ENCODE measurements around the gene B4GALT3.

B4GALT3 gene

GRCh38 chr1:161177936-161178244 is 583 bp upstream of the B4GALT3 start:
- Histone ChIP-seq H3K18ac (ENCODE audit: low read length) (no peak overlapping the region), H4K91ac (ENCODE audit: low read depth, low read length, poor library complexity) (no peak overlapping the region), H3K4me2 (ENCODE audit: insufficient read depth, low read length, poor library complexity, severe bottlenecking) (peak overlapping the region; percentile 82), H2AFZ (ENCODE audit: low read length) (peak overlapping the region; percentile 95), H4K8ac (ENCODE audit: low read depth, low read length) (no peak overlapping the region), H3K9me3 (replicated peaks in 1 of 2; ENCODE audit: control insufficient read depth in 2 of 2, insufficient read depth in 1 of 2, low read depth in 1 of 2, low read length in 2 of 2) (no peaks in the 10 kb centered on the region), H3K36me3 (replicated peaks in 1 of 2; ENCODE audit: control insufficient read depth in 2 of 2, insufficient read depth in 2 of 2, low read length in 2 of 2) (peaks cover 20 to 30% of the 10 kb centered on the region in 2 donors), H2BK15ac (ENCODE audit: low read length) (no peak overlapping the region), H3K4me3 (ENCODE audit: low read length in 2 of 2) (peak overlapping the region; percentile 76 to 79), H2BK12ac (ENCODE audit: low read length) (no peak overlapping the region), H2BK5ac (ENCODE audit: low read length) (no peak overlapping the region), H3K4me1 (ENCODE audit: control insufficient read depth in 2 of 2, insufficient read depth in 1 of 2, low read depth in 1 of 2, low read length in 2 of 2) (peaks cover 6 to 10% of the 10 kb centered on the region in 2 donors), H3K79me1 (ENCODE audit: low read depth, low read length) (peaks cover 6% of the 10 kb centered on the region), H3K4ac (ENCODE audit: low read length) (no peak overlapping the region), H3K27ac (replicated peaks; ENCODE audit: low read length) (no peak overlapping the region), H2AK5ac (ENCODE audit: low read depth, low read length) (no peak overlapping the region), H3K27me3 (ENCODE audit: control insufficient read depth in 3 of 3, insufficient read depth in 3 of 3, low read depth in 1 of 3, low read length in 3 of 3) (no peaks in the 10 kb centered on the region), H2BK120ac (ENCODE audit: low read depth, low read length) (no peak overlapping the region), H3K14ac (ENCODE audit: low read length) (no peak overlapping the region), H3K23ac (ENCODE audit: low read depth, low read length, poor library complexity) (no peak overlapping the region), H3K9ac (ENCODE audit: low read depth, low read length, poor library complexity) (no peak overlapping the region)
- DNase-seq (ENCODE audit: low spot score): no peak
- WGBS, 2 donors (ENCODE audit: extremely low coverage in 2 of 2, insufficient read length in 2 of 2, insufficient replicate concordance in 1 of 2): no CpG with 5 or more reads among the region's 9 CpGs

GRCh38 chr1:161176468-161177111 is 717 bp downstream of the B4GALT3 start:
- Histone ChIP-seq H2BK5ac (ENCODE audit: low read length) (peak overlapping the region; percentile 84), H2AK5ac (ENCODE audit: low read depth, low read length) (peak overlapping the region; percentile 43), H3K4me3 (ENCODE audit: low read length in 2 of 2) (peak overlapping the region; percentile 79 to 84), H2BK120ac (ENCODE audit: low read depth, low read length) (no peak overlapping the region), H3K36me3 (replicated peaks in 1 of 2; ENCODE audit: control insufficient read depth in 2 of 2, insufficient read depth in 2 of 2, low read length in 2 of 2) (peaks cover 27 to 43% of the 10 kb centered on the region in 2 donors), H3K27ac (replicated peaks; ENCODE audit: low read length) (no peak overlapping the region), H3K9ac (ENCODE audit: low read depth, low read length, poor library complexity) (peak overlapping the region; percentile 95), H2BK12ac (ENCODE audit: low read length) (no peak overlapping the region), H4K8ac (ENCODE audit: low read depth, low read length) (no peak overlapping the region), H3K14ac (ENCODE audit: low read length) (no peak overlapping the region), H3K79me1 (ENCODE audit: low read depth, low read length) (peaks cover 6% of the 10 kb centered on the region), H2BK15ac (ENCODE audit: low read length) (no peak overlapping the region), H3K4ac (ENCODE audit: low read length) (no peak overlapping the region), H3K27me3 (ENCODE audit: control insufficient read depth in 3 of 3, insufficient read depth in 3 of 3, low read depth in 1 of 3, low read length in 3 of 3) (no peaks in the 10 kb centered on the region), H3K4me1 (ENCODE audit: control insufficient read depth in 2 of 2, insufficient read depth in 1 of 2, low read depth in 1 of 2, low read length in 2 of 2) (peaks cover 6 to 10% of the 10 kb centered on the region in 2 donors), H3K23ac (ENCODE audit: low read depth, low read length, poor library complexity) (peak overlapping the region; percentile 76), H4K91ac (ENCODE audit: low read depth, low read length, poor library complexity) (no peak overlapping the region), H2AFZ (ENCODE audit: low read length) (peak overlapping the region; percentile 95), H3K9me3 (replicated peaks in 1 of 2; ENCODE audit: control insufficient read depth in 2 of 2, insufficient read depth in 1 of 2, low read depth in 1 of 2, low read length in 2 of 2) (no peaks in the 10 kb centered on the region), H3K18ac (ENCODE audit: low read length) (peak overlapping the region; percentile 92), H3K4me2 (ENCODE audit: insufficient read depth, low read length, poor library complexity, severe bottlenecking) (peak overlapping the region; percentile 90)
- WGBS, 2 donors (ENCODE audit: extremely low coverage in 2 of 2, insufficient read length in 2 of 2, insufficient replicate concordance in 1 of 2): no CpG with 5 or more reads among the region's 17 CpGs
- DNase-seq (ENCODE audit: low spot score): no peak

GRCh38 chr1:161175771-161176453 is 1.4 kb downstream of the B4GALT3 start:
- Histone ChIP-seq H3K27me3 (ENCODE audit: control insufficient read depth in 3 of 3, insufficient read depth in 3 of 3, low read depth in 1 of 3, low read length in 3 of 3) (no peaks in the 10 kb centered on the region), H3K4ac (ENCODE audit: low read length) (no peak overlapping the region), H3K27ac (replicated peaks; ENCODE audit: low read length) (no peak overlapping the region), H2BK120ac (ENCODE audit: low read depth, low read length) (no peak overlapping the region), H4K91ac (ENCODE audit: low read depth, low read length, poor library complexity) (no peak overlapping the region), H3K14ac (ENCODE audit: low read length) (no peak overlapping the region), H2AFZ (ENCODE audit: low read length) (no peak overlapping the region), H2BK12ac (ENCODE audit: low read length) (no peak overlapping the region), H3K9me3 (replicated peaks in 1 of 2; ENCODE audit: control insufficient read depth in 2 of 2, insufficient read depth in 1 of 2, low read depth in 1 of 2, low read length in 2 of 2) (no peaks in the 10 kb centered on the region), H3K4me2 (ENCODE audit: insufficient read depth, low read length, poor library complexity, severe bottlenecking) (no peak overlapping the region), H4K8ac (ENCODE audit: low read depth, low read length) (no peak overlapping the region), H3K9ac (ENCODE audit: low read depth, low read length, poor library complexity) (no peak overlapping the region), H3K4me3 (ENCODE audit: low read length in 2 of 2) (peak overlapping the region in 1 of 2 donors; percentile 79), H2BK5ac (ENCODE audit: low read length) (no peak overlapping the region), H3K79me1 (ENCODE audit: low read depth, low read length) (peaks cover 6% of the 10 kb centered on the region), H2BK15ac (ENCODE audit: low read length) (no peak overlapping the region), H3K4me1 (ENCODE audit: control insufficient read depth in 2 of 2, insufficient read depth in 1 of 2, low read depth in 1 of 2, low read length in 2 of 2) (peaks cover 6 to 10% of the 10 kb centered on the region in 2 donors), H3K36me3 (replicated peaks in 1 of 2; ENCODE audit: control insufficient read depth in 2 of 2, insufficient read depth in 2 of 2, low read length in 2 of 2) (peaks cover 34 to 50% of the 10 kb centered on the region in 2 donors), H3K23ac (ENCODE audit: low read depth, low read length, poor library complexity) (no peak overlapping the region), H2AK5ac (ENCODE audit: low read depth, low read length) (no peak overlapping the region), H3K18ac (ENCODE audit: low read length) (no peak overlapping the region)
- DNase-seq (ENCODE audit: low spot score): no peak
- WGBS, 2 donors (ENCODE audit: extremely low coverage in 2 of 2, insufficient read length in 2 of 2, insufficient replicate concordance in 1 of 2): 100% methylated on average over 1 of the region's 10 CpGs; no CpG with 5 or more reads in 1 of the 2 donors

GRCh38 chr1:161174911-161175310 is 2.4 kb downstream of the B4GALT3 start:
- no peak overlapping the region for H2BK15ac ChIP-seq (ENCODE audit: low read length)
- no peak overlapping the region for H2AFZ ChIP-seq (ENCODE audit: low read length)
- H3K4ac ChIP-seq (ENCODE audit: low read length): no peak overlapping the region
- H4K91ac ChIP-seq (ENCODE audit: low read depth, low read length, poor library complexity): no peak overlapping the region
- no peak overlapping the region for H3K27ac ChIP-seq (replicated peaks; ENCODE audit: low read length)
- no peak for DNase-seq (ENCODE audit: low spot score)
- no peak overlapping the region for H3K9ac ChIP-seq (ENCODE audit: low read depth, low read length, poor library complexity)
- H3K23ac ChIP-seq (ENCODE audit: low read depth, low read length, poor library complexity): no peak overlapping the region
- H3K4me1 ChIP-seq (ENCODE audit: control insufficient read depth in 2 of 2, insufficient read depth in 1 of 2, low read depth in 1 of 2, low read length in 2 of 2): peaks cover 6 to 10% of the 10 kb centered on the region in 2 donors
- H3K36me3 ChIP-seq (replicated peaks in 1 of 2; ENCODE audit: control insufficient read depth in 2 of 2, insufficient read depth in 2 of 2, low read length in 2 of 2): peaks cover 41 to 58% of the 10 kb centered on the region in 2 donors
- H2BK12ac ChIP-seq (ENCODE audit: low read length): no peak overlapping the region
- no peak overlapping the region for H2BK5ac ChIP-seq (ENCODE audit: low read length)
- no CpG with 5 or more reads among the region's 11 CpGs for WGBS, 2 donors (ENCODE audit: extremely low coverage in 2 of 2, insufficient read length in 2 of 2, insufficient replicate concordance in 1 of 2)
- peaks cover 6% of the 10 kb centered on the region for H3K79me1 ChIP-seq (ENCODE audit: low read depth, low read length)
- no peaks in the 10 kb centered on the region for H3K9me3 ChIP-seq (replicated peaks in 1 of 2; ENCODE audit: control insufficient read depth in 2 of 2, insufficient read depth in 1 of 2, low read depth in 1 of 2, low read length in 2 of 2)
- no peaks in the 10 kb centered on the region for H3K27me3 ChIP-seq (ENCODE audit: control insufficient read depth in 3 of 3, insufficient read depth in 3 of 3, low read depth in 1 of 3, low read length in 3 of 3)
- H3K4me2 ChIP-seq (ENCODE audit: insufficient read depth, low read length, poor library complexity, severe bottlenecking): no peak overlapping the region
- no peak overlapping the region for H4K8ac ChIP-seq (ENCODE audit: low read depth, low read length)
- no peak overlapping the region for H3K18ac ChIP-seq (ENCODE audit: low read length)
- no peak overlapping the region for H3K14ac ChIP-seq (ENCODE audit: low read length)
- H2AK5ac ChIP-seq (ENCODE audit: low read depth, low read length): no peak overlapping the region
- H2BK120ac ChIP-seq (ENCODE audit: low read depth, low read length): no peak overlapping the region
- H3K4me3 ChIP-seq (ENCODE audit: low read length in 2 of 2): no peak overlapping the region

Measured in neuronal stem cell (in vitro differentiated cells).